Measurements from ENCODE around the gene DLST. TPM values are rescaled to one million over a fixed set of nuclear protein-coding genes. Genes with fewer than 3 reads are reported as not detected.

DLST gene
- total RNA-seq, 4 donors from 2014 or later: 79.3 to 98.7 (median 87.8) TPM

GRCh38 chr14:74886001-74886400 is 4.3 kb downstream of the DLST start:
- Histone ChIP-seq H3K9me3 (no peaks in the 10 kb centered on the region), H3K36me3 (peaks cover 3 to 44% of the 10 kb centered on the region in 2 donors), H3K4me1 (peaks cover 17 to 73% (median 35%) of the 10 kb centered on the region in 3 donors), H3K27ac (peak overlapping the region in 3 of 4 donors; percentile 41 to 71 (median 51)), H3K27me3 (no peaks in the 10 kb centered on the region), H3K4me3 (no peak overlapping the region)
- ATAC-seq: peak; percentile 76
- TF ChIP-seq POLR2AphosphoS5 (IDR thresholded peaks at IDR 0.05) (peak; percentile 51), EP300 (IDR thresholded peaks at IDR 0.05) (no peak)
- TF ChIP-seq, protein P1, sequence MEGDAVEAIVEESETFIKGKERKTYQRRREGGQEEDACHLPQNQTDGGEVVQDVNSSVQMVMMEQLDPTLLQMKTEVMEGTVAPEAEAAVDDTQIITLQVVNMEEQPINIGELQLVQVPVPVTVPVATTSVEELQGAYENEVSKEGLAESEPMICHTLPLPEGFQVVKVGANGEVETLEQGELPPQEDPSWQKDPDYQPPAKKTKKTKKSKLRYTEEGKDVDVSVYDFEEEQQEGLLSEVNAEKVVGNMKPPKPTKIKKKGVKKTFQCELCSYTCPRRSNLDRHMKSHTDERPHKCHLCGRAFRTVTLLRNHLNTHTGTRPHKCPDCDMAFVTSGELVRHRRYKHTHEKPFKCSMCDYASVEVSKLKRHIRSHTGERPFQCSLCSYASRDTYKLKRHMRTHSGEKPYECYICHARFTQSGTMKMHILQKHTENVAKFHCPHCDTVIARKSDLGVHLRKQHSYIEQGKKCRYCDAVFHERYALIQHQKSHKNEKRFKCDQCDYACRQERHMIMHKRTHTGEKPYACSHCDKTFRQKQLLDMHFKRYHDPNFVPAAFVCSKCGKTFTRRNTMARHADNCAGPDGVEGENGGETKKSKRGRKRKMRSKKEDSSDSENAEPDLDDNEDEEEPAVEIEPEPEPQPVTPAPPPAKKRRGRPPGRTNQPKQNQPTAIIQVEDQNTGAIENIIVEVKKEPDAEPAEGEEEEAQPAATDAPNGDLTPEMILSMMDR (IDR thresholded peaks at IDR 0.05): no peak
- 40 to 57% methylated on average over 1 to 2 of the region's 3 CpGs for WGBS, 2 donors (ENCODE audit: low coverage in 1 of 2)

DNA sequence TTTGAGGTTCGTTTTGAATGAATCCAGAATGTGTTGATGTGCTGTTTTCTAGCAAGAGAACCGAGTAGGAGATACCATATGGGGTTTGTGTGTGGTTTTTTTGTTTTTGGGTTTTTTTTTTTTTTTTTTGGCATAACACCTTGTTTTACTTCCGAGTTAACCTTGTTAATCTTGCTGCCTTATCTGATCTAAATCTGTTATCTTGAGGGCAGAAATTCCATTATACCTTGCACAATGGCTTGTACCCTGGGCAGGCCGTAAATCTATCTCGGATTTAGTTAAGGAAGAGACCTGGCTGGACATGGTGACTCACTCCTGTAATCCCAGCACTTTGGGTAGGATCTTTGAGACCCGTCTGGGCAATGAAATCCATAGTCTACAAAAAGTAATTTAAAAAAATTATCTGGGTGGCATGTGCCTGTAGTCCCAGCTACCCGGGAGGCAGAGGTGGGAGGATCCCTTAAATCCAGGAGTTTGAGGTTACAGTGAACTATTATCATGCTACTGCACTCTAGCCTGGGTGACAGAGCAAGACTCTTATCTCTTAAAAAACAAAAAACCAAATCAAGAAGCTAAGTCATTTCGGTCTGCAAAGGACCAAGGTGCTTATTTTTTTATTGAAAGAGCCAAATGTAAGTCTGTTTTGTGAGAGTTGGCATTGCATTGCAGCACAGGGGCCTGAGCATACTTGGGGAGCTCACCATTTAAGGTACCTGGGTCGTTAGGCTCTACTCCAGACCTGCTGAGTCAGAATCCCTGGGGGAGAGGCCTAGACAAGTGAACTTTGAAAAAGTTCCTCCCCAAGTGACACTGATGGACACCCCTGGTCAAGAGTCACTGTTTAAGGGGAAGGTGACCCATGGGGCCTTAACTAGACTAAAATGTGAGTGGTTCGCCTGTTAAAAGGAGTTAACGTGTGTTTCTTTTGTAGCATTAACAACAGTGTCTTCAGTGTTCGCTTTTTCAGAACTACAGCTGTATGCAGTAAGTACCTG is 6.7 kb downstream of the DLST start:
- H3K36me3 ChIP-seq: peaks cover 10 to 69% of the 10 kb centered on the region in 2 donors

DNA sequence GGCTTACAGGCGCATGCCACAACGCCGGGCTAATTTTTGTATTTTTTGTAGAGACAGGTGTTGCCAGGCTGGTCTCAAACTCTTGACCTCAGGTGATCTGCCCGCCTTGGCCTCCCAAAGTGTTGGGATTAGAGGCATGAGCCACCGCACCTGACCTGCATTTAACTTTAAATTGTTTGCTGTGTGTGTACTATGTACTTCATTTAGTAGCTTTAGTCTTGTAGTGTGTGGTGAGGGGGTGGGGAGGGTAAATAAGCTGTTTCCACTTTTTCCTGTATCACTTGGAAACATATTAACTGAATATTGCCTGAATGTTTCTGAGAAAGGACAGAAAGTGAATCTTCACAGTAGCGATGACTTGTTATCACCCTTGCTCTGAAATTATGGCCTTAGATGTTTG is 8.5 kb downstream of the DLST start:
- no peak overlapping the region for H3K27ac ChIP-seq
- no peaks in the 10 kb centered on the region for H3K9me3 ChIP-seq
- no peak for ATAC-seq
- H3K4me3 ChIP-seq: no peak overlapping the region
- H3K36me3 ChIP-seq: peaks cover 18 to 87% of the 10 kb centered on the region in 2 donors
- peaks cover 4 to 38% (median 14%) of the 10 kb centered on the region in 3 donors for H3K4me1 ChIP-seq
- no peaks in the 10 kb centered on the region for H3K27me3 ChIP-seq
- no peak for TF ChIP-seq POLR2AphosphoS5 (IDR thresholded peaks at IDR 0.05)
- TF ChIP-seq, protein P1 (IDR thresholded peaks at IDR 0.05): no peak
- TF ChIP-seq POLR2A (IDR thresholded peaks at IDR 0.05): no peak
- no peak for TF ChIP-seq EP300 (IDR thresholded peaks at IDR 0.05)
- WGBS, 2 donors (ENCODE audit: low coverage in 1 of 2): 94 to 100% methylated on average over 2 to 5 of the region's 6 CpGs

More for the DNA sequence above, 6.7 kb downstream of the DLST start:
- Histone ChIP-seq H3K4me3 (no peak overlapping the region), H3K27me3 (no peaks in the 10 kb centered on the region), H3K27ac (peak overlapping the region in 2 of 4 donors; percentile 2 to 27), H3K4me1 (peaks cover 16 to 56% (median 31%) of the 10 kb centered on the region in 3 donors), H3K9me3 (no peaks in the 10 kb centered on the region)
- TF ChIP-seq POLR2AphosphoS5 (IDR thresholded peaks at IDR 0.05) (no peak), EP300 (IDR thresholded peaks at IDR 0.05) (no peak), POLR2A (IDR thresholded peaks at IDR 0.05) (no peak)
- TF ChIP-seq, protein P1 (IDR thresholded peaks at IDR 0.05): no peak
- WGBS, 2 donors (ENCODE audit: low coverage in 1 of 2): 52 to 60% methylated on average over 6 to 12 of the region's 12 CpGs
- ATAC-seq: no peak

GRCh38 chr14:74891870-74892269 is 10.2 kb downstream of the DLST start:
- Histone ChIP-seq H3K4me1 (peaks cover 0 to 22% (median 2%) of the 10 kb centered on the region in 3 donors), H3K36me3 (peaks cover 21 to 90% of the 10 kb centered on the region in 2 donors), H3K27ac (no peak overlapping the region), H3K9me3 (no peaks in the 10 kb centered on the region), H3K27me3 (no peaks in the 10 kb centered on the region), H3K4me3 (no peak overlapping the region)
- 37 to 53% methylated on average over 5 to 6 of the region's 6 CpGs for WGBS, 2 donors (ENCODE audit: low coverage in 1 of 2)
- ATAC-seq: peak; percentile 19
- no peak for TF ChIP-seq POLR2A (IDR thresholded peaks at IDR 0.05)
- TF ChIP-seq EP300 (IDR thresholded peaks at IDR 0.05): no peak
- TF ChIP-seq POLR2AphosphoS5 (IDR thresholded peaks at IDR 0.05): no peak
- TF ChIP-seq, protein P1 (IDR thresholded peaks at IDR 0.05): no peak
